Uterus (tissue), 2 donors: ENCODE data around the gene UBL3.

Experiments used
- POLR2A ChIP-seq, 2 donors: fragments of 450-650 bp; IDR thresholded peaks; one replicate each; pipeline ENCODE4 v1.6.1; 2016; ENCODE audit warnings: antibody characterized with exemption in 2 of 2, mild to moderate bottlenecking in 1 of 2, moderate library complexity in 1 of 2
- TF ChIP-seq, protein P1 (sequence below), 4 experiments: fragments of 200-600 bp in 2 of 4; fragments of 450-650 bp in 2 of 4; sonication (generic) in 2 of 4; IDR thresholded peaks; one replicate each; pipeline ENCODE4 v1.5.1; 2016 to 2019; ENCODE audit warnings: antibody characterized with exemption in 4 of 4, mild to moderate bottlenecking in 2 of 4, moderate library complexity in 1 of 4

GRCh38 chr13:29791508-29791907, 58.9 kb downstream of the UBL3 start:
- TF ChIP-seq, protein P1, sequence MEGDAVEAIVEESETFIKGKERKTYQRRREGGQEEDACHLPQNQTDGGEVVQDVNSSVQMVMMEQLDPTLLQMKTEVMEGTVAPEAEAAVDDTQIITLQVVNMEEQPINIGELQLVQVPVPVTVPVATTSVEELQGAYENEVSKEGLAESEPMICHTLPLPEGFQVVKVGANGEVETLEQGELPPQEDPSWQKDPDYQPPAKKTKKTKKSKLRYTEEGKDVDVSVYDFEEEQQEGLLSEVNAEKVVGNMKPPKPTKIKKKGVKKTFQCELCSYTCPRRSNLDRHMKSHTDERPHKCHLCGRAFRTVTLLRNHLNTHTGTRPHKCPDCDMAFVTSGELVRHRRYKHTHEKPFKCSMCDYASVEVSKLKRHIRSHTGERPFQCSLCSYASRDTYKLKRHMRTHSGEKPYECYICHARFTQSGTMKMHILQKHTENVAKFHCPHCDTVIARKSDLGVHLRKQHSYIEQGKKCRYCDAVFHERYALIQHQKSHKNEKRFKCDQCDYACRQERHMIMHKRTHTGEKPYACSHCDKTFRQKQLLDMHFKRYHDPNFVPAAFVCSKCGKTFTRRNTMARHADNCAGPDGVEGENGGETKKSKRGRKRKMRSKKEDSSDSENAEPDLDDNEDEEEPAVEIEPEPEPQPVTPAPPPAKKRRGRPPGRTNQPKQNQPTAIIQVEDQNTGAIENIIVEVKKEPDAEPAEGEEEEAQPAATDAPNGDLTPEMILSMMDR (IDR thresholded peaks at IDR 0.05): no peak
- no peak for TF ChIP-seq POLR2A (IDR thresholded peaks at IDR 0.05)
